ENCODE data around the gene HOXA7.

HOXA7 gene

GRCh38 chr7:27116031-27116961 is 40.2 kb downstream of the HOXA7 start:
- Histone ChIP-seq H3K9me3 (ENCODE audit: control insufficient read depth, low read depth, low read length) (peaks cover 4% of the 10 kb centered on the region), H3K36me3 (ENCODE audit: control insufficient read depth, low read depth, low read length) (no peaks in the 10 kb centered on the region), H3K27me3 (ENCODE audit: control insufficient read depth, insufficient read depth, low read length) (peaks cover 97% of the 10 kb centered on the region), H3K4me3 (ENCODE audit: low read length) (no peak overlapping the region), H3K4me1 (ENCODE audit: control insufficient read depth, low read depth, low read length) (no peaks in the 10 kb centered on the region), H3K27ac (ENCODE audit: low read length) (no peak overlapping the region), H3K9ac (ENCODE audit: low read length) (no peak overlapping the region)

DNA sequence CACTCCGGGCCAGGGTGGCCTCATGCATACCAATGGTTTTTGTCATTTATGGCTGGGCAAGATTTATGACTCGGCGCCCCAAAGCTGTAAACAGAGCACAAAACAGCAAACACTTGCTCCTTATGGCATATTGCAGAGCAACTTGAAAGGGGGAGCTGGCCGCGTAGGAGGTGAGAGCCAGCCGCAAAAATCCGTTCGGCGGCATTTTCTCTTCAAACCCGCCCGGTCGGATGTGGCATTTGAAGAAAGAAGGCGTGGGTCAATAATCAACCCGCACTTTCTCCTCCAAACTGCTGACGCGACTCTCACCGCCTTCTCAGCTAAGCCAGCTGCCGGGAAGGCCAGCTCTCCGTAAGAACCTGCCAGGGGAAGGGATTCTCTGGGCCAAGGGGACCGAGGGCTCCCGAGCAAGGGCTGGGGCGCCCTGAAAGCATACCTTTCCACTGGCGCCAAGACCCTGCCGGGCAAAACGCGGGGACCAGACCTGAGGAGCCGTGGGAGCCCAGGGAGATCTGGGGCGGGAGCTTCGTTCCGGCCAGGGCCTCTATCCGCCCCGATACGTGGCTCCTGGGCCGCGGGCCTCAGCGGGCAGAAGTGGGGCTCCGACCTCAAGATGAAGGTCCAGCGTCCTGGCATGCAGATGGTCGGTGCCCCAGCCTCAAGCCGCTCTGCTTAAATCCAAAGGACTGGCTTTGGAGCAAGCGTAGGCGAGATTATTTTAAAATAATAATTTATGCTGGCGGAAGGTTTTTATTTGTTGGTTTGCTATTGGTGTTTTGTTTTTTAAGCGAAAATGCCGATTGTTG is 41.1 kb downstream of the HOXA7 start:
- no peak overlapping the region for H3K9ac ChIP-seq (ENCODE audit: low read length)
- peaks cover 97% of the 10 kb centered on the region for H3K27me3 ChIP-seq (ENCODE audit: control insufficient read depth, insufficient read depth, low read length)
- H3K4me1 ChIP-seq (ENCODE audit: control insufficient read depth, low read depth, low read length), result no peaks in the 10 kb centered on the region
- no peaks in the 10 kb centered on the region for H3K36me3 ChIP-seq (ENCODE audit: control insufficient read depth, low read depth, low read length)
- H3K9me3 ChIP-seq (ENCODE audit: control insufficient read depth, low read depth, low read length), result peaks cover 4% of the 10 kb centered on the region
- H3K27ac ChIP-seq (ENCODE audit: low read length), result no peak overlapping the region
- no peak overlapping the region for H3K4me3 ChIP-seq (ENCODE audit: low read length)

DNA sequence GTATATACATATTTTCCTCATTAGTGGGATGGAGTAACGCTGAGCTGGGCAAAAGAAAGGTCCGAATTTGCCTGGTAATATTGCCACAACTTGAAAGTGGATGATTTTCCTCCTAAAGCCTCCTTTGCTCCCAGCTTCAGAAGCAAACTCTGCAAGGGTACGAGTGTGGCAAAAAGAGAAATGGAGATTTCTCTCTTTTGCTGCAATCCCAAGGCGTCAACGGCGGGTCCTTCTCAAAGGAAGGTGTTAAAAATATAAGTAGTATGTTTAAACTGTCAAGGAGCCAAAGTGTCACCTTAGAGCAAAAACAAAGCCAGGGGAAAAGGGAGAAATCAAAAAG is 41.6 kb downstream of the HOXA7 start:
- H3K4me1 ChIP-seq (ENCODE audit: control insufficient read depth, low read depth, low read length), result no peaks in the 10 kb centered on the region
- H3K9me3 ChIP-seq (ENCODE audit: control insufficient read depth, low read depth, low read length), result peaks cover 3% of the 10 kb centered on the region
- no peak overlapping the region for H3K4me3 ChIP-seq (ENCODE audit: low read length)
- peaks cover 97% of the 10 kb centered on the region for H3K27me3 ChIP-seq (ENCODE audit: control insufficient read depth, insufficient read depth, low read length)
- H3K9ac ChIP-seq (ENCODE audit: low read length), result no peak overlapping the region
- no peak overlapping the region for H3K27ac ChIP-seq (ENCODE audit: low read length)
- no peaks in the 10 kb centered on the region for H3K36me3 ChIP-seq (ENCODE audit: control insufficient read depth, low read depth, low read length)

DNA sequence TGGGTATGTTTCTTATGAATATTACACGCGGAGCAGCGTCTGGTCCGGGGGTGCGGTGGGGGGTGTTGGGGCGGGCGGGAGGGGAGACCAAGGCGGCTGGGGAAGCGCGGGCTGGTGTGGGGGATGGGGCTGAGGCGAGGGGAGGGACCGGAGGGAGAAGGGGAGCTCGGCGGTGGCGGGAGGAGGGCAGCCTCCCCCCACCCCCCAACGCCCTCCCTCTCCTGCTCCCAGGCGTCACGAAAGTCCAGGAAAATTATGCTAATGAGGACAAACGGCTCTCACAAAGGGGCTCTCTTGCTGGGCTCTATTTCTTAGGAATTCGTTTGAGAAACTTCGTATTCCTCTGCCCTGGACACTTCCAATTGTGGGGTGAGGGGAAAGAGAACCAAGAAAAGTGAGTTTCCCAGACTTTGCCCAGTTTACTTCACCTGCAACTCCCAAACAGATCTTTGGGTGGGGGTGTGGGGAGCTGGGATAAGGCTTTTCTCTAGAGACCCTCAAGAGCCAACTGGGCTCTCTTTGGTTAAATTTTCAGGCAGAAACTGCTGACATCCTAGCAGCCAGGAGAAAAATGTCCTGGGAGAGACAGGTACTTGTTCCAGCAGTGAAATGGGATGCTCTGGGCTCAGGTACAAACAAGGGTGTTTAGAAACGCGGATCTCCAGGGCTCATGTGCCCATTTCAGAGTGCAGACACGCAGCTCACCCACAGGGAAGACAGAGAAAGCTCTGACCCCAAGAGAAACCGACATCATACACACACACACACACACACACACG is 42.3 kb downstream of the HOXA7 start:
- H3K4me3 ChIP-seq (ENCODE audit: low read length), result no peak overlapping the region
- peaks cover 97% of the 10 kb centered on the region for H3K27me3 ChIP-seq (ENCODE audit: control insufficient read depth, insufficient read depth, low read length)
- no peaks in the 10 kb centered on the region for H3K36me3 ChIP-seq (ENCODE audit: control insufficient read depth, low read depth, low read length)
- H3K27ac ChIP-seq (ENCODE audit: low read length), result no peak overlapping the region
- H3K9me3 ChIP-seq (ENCODE audit: control insufficient read depth, low read depth, low read length), result no peaks in the 10 kb centered on the region
- H3K4me1 ChIP-seq (ENCODE audit: control insufficient read depth, low read depth, low read length), result no peaks in the 10 kb centered on the region
- H3K9ac ChIP-seq (ENCODE audit: low read length), result no peak overlapping the region

DNA sequence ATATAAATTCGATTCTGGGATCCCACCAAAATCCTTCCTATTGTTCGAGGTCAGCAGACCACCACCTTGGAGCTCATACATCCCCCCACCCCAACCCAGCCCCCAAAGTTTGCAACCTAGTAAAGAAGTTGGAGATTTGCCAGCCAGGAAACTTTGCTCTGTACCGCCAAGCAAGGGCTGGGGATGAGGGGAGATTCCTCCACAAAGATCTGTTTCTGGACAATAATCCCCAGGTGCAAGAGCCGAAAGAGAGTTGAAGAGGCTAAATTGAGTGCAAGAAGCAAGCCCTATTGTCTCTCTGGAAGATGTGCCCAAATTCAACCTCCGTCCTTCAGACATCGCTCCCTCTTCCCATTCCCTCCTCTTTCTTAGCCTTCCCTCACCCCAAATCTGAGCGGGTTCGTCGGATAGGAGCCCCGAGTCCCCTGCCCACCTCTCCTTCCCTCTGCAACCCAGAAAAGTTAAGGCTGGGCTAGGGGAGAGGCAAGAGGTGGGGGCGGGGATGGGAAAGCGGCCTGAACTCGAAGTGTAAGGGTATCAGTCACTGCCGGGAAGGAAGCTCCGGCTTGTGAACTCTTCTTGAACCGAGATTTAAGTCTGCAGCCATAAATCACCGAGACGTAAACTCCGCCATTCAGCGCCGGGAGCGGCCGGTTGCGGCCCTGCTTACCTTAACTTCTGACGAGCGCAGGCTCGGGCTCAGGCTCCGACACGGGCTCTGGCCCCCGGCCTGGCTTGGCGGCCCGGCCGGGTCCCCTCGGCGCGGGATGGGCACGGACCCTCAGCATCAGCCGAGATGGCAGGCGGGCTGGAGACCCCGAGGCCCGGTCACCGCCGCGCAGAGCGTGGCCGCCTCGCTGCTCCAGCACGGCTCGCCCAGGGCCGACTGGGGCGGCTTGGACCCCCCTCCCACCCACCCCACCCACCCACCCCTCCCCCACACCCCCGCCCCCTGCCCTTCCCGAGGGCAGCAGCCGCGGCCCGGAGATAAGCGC is 43.2 kb downstream of the HOXA7 start:
- Histone ChIP-seq H3K36me3 (ENCODE audit: control insufficient read depth, low read depth, low read length) (no peaks in the 10 kb centered on the region), H3K27ac (ENCODE audit: low read length) (no peak overlapping the region), H3K4me1 (ENCODE audit: control insufficient read depth, low read depth, low read length) (no peaks in the 10 kb centered on the region), H3K9me3 (ENCODE audit: control insufficient read depth, low read depth, low read length) (no peaks in the 10 kb centered on the region), H3K27me3 (ENCODE audit: control insufficient read depth, insufficient read depth, low read length) (peaks cover 97% of the 10 kb centered on the region), H3K9ac (ENCODE audit: low read length) (no peak overlapping the region), H3K4me3 (ENCODE audit: low read length) (peak overlapping the region; percentile 36)

- H3K27me3 ChIP-seq (ENCODE audit: control insufficient read depth, insufficient read depth, low read length), result peaks cover 97% of the 10 kb centered on the region
- H3K4me1 ChIP-seq (ENCODE audit: control insufficient read depth, low read depth, low read length), result no peaks in the 10 kb centered on the region
- H3K9ac ChIP-seq (ENCODE audit: low read length), result no peak overlapping the region
- no peak overlapping the region for H3K27ac ChIP-seq (ENCODE audit: low read length)
- H3K4me3 ChIP-seq (ENCODE audit: low read length), result no peak overlapping the region
- H3K9me3 ChIP-seq (ENCODE audit: control insufficient read depth, low read depth, low read length), result no peaks in the 10 kb centered on the region
- H3K36me3 ChIP-seq (ENCODE audit: control insufficient read depth, low read depth, low read length), result no peaks in the 10 kb centered on the region
Measured at GRCh38 chr7:27112361-27112760, 44.1 kb downstream of the HOXA7 start.

DNA sequence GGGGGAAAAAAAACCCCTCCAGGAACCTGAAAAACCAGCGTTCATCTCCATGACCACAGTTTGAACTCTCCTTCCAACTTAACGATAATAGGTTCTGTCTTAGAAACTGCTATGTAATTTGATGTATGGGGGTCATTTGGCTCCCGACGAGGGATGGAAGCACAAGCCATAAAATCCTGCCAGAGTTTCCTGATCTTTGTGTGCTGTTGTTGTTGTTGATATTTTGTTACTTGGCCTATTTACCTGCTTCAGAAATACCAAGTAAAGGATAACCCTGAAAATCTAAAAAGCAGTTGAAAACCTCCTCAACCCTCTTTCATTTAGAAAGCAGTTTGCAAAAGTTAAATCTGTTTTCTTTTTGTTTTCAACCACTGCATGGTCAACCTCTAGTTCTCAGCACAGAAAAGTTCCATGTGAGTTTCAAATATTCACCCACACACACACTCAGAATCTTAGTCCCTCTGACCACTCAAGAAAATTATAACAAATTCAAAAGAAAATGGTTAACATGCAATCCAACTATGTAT is 44.7 kb downstream of the HOXA7 start:
- no peak overlapping the region for H3K4me3 ChIP-seq (ENCODE audit: low read length)
- peaks cover 97% of the 10 kb centered on the region for H3K27me3 ChIP-seq (ENCODE audit: control insufficient read depth, insufficient read depth, low read length)
- H3K9me3 ChIP-seq (ENCODE audit: control insufficient read depth, low read depth, low read length), result no peaks in the 10 kb centered on the region
- H3K36me3 ChIP-seq (ENCODE audit: control insufficient read depth, low read depth, low read length), result no peaks in the 10 kb centered on the region
- H3K27ac ChIP-seq (ENCODE audit: low read length), result no peak overlapping the region
- H3K9ac ChIP-seq (ENCODE audit: low read length), result no peak overlapping the region
- H3K4me1 ChIP-seq (ENCODE audit: control insufficient read depth, low read depth, low read length), result no peaks in the 10 kb centered on the region

- Histone ChIP-seq H3K4me3 (ENCODE audit: low read length) (no peak overlapping the region), H3K9ac (ENCODE audit: low read length) (no peak overlapping the region), H3K27me3 (ENCODE audit: control insufficient read depth, insufficient read depth, low read length) (peaks cover 97% of the 10 kb centered on the region), H3K36me3 (ENCODE audit: control insufficient read depth, low read depth, low read length) (no peaks in the 10 kb centered on the region), H3K4me1 (ENCODE audit: control insufficient read depth, low read depth, low read length) (no peaks in the 10 kb centered on the region), H3K27ac (ENCODE audit: low read length) (no peak overlapping the region), H3K9me3 (ENCODE audit: control insufficient read depth, low read depth, low read length) (no peaks in the 10 kb centered on the region)
Measured at GRCh38 chr7:27111042-27111750, 45.3 kb downstream of the HOXA7 start.

- no peak overlapping the region for H3K27ac ChIP-seq (ENCODE audit: low read length)
- peaks cover 97% of the 10 kb centered on the region for H3K27me3 ChIP-seq (ENCODE audit: control insufficient read depth, insufficient read depth, low read length)
- peak overlapping the region; percentile 17 for H3K4me3 ChIP-seq (ENCODE audit: low read length)
- no peaks in the 10 kb centered on the region for H3K9me3 ChIP-seq (ENCODE audit: control insufficient read depth, low read depth, low read length)
- H3K36me3 ChIP-seq (ENCODE audit: control insufficient read depth, low read depth, low read length), result no peaks in the 10 kb centered on the region
- H3K4me1 ChIP-seq (ENCODE audit: control insufficient read depth, low read depth, low read length), result no peaks in the 10 kb centered on the region
- no peak overlapping the region for H3K9ac ChIP-seq (ENCODE audit: low read length)
Measured at GRCh38 chr7:27110186-27111031, 46.1 kb downstream of the HOXA7 start.
